Glomerular endothelial cell (primary cell): ENCODE results near the gene NT5DC1. TPM values are rescaled to one million over a fixed set of nuclear protein-coding genes. Genes with fewer than 3 reads are reported as not detected.
"Not testable (repeated sequence)": the region's sequence is repeated elsewhere in the genome, so short reads cannot be mapped to it uniquely, and the experiment has no call there.

ENCODE experiments used
- DNase-seq: peaks from one replicate; pipeline ENCODE4 v3.0.0-alpha.2; 2011; ENCODE audit warnings: low read depth, low spot score; ENCODE audit errors: extremely low read depth
- total RNA-seq: library from RNA; depleted of rRNA; stranded (reverse); fragments of >200 nt; gene quantifications from 2 replicates; pipeline ENCODE4 v1.2.3, GENCODE V29; 2015

NT5DC1 gene
- total RNA-seq, 1 donor from 2014 or later = 6.2 TPM

- DNase-seq = no peak
Measured at GRCh38 chr6:116088946-116089345, 11.7 kb upstream of the NT5DC1 start.

DNA sequence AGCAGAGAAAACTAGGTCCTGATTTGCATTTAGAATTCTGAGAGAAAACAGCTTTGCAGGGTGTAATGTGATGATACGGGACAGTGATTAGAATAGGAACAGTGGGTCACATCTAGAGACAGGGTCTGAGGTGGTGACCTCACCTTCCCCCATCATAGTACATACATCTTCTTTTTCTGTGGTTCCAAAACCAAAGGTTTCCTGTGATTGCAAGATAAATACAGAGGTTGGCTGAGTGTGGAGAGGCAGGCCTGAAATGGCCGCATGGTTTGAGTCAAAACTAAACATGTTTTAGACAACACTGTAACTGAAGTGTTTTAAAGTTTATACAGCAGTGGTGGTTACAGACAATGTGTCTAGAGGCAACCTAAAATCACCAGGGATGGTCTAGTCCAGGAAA lies 10.4 kb upstream of the NT5DC1 start:
- DNase-seq = no peak

- no peak for DNase-seq
Measured at GRCh38 chr6:116094041-116094440, 6.6 kb upstream of the NT5DC1 start.

GRCh38 chr6:116096048-116096759 lies 4.4 kb upstream of the NT5DC1 start:
- DNase-seq = not testable (repeated sequence)

DNA sequence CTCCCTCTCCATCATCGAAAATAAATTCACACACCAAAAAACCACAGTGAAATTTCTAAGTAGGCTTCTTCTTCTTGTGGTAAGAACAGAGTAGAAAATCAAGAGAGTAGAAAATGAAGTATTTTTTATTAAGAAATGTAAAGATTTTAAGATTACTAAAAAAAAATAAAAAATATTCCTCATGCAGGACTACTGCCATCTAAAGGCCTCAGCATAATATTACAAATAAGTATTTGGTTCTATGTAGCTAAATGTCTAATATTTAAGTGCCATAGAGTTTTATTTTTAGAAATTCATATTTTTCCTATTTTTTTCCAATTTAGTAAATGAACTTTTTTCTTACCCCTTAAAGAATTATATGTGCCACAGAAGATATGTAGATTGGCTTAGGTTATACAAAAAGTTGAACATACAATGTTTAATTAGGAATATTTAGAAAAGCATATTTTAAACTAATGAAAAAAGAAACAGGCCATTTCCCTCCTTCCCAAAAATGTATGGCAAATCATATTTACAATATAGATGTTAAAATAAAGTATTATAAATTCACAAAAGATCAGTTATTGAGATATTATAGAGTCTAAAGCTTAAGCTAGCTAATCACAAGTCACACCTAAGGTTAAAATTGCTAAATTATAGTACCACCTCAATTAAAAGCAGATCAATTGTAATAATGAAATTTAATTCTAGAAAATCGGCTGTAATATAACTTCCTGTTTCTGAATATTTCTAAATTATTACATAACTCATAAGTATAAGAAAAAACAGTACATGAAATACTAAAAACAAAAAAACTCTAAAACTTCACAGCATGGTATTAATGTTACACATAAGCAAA lies 3.5 kb upstream of the NT5DC1 start:
- no peak for DNase-seq

GRCh38 chr6:116099036-116099435 lies 1.6 kb upstream of the NT5DC1 start:
- DNase-seq = no peak

DNA sequence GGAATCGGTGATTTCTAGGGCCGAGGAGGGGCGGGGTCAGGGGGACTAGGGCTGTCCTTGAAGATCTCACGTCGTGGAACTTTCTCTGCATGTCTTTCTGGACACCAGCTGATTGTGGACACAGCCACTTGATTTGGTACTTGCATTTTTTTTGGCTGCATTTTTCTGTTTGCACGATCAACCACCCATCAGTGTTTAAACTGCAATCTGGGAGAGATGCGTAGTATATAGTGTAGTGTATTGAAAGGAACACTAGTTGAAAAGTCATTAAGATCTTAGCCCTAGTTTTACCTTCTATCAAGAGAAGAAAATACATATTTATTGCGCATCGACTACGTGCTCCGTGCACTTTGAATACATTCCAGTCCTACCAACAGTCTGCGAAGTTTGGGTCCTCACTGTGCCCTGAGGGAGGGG lies 657 bp downstream of the NT5DC1 start:
- no peak for DNase-seq

- no peak for DNase-seq
Measured at GRCh38 chr6:116101790-116102189, 1.1 kb downstream of the NT5DC1 start.

DNA sequence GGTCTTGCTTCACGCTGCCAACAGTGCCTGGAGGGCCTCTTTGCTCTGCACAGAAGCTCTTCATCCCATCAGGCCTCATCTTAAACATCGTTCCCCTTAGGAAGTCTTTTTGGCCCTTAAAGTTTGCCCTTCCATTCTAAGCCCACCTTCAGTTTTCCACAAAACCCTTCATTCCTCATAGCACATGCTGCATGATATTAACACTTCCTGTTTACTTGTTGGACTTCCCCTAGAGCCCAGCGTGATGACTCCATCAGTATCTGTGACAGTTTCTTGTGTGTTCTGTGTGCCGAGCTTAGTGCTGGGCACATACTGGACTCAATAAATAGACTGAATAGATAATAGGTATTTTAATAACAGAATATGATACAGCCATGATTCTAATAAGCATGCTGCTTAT lies 2.2 kb downstream of the NT5DC1 start:
- no peak for DNase-seq

- DNase-seq = no peak
Measured at GRCh38 chr6:116104636-116105035, 4.0 kb downstream of the NT5DC1 start.

- DNase-seq = no peak
Measured at GRCh38 chr6:116105247-116105646, 4.6 kb downstream of the NT5DC1 start.

GRCh38 chr6:116106146-116106545 lies 5.5 kb downstream of the NT5DC1 start:
- DNase-seq = no peak

GRCh38 chr6:116108836-116109235 lies 8.2 kb downstream of the NT5DC1 start:
- DNase-seq = no peak

DNA sequence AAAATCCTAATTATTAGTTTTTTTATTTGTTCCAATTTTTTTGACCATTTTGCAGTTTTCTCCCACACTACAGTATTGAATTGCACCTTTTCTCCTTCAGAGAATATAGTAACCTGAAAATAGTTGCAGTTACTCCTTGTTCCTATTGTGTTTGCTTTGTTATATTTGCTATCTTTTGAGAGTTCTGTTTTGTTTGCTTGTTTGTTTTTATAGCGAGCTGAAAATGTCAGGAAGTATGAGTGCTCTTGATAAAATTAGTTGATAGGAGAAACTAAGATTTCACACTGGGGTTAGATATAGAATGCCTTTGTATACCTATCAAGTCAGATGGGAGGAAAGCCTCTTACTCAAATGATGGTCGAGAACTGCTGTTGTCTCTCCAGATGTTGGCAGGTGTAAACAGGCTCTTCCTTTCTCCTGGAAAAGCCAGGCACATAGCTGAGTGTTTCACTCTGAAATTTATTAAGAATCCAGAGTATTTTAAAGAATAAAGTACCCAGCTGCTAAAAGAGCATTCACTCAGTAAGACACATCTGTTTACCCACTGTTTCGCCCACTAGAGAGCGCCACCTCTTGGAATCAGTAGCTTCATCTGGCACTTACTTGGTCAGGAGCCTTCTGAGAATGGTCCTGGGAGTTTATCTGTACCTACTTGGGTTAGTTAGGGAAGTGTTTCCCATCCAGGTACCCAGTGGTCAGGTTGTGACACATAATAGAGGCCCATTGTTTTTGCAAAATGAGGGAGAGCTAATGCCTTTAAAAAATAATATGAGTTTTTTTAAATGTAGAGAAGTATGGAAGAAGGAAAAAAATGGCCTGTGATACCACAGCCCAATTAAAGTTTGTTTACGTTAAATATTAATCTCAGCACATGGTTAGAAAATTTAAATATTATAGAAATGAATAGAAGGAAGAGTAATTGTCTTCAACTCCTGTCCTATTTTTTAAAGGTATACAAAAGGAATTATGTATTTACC lies 11.2 kb downstream of the NT5DC1 start:
- no peak for DNase-seq

GRCh38 chr6:116113386-116113785 lies 12.7 kb downstream of the NT5DC1 start:
- no peak for DNase-seq

- no peak for DNase-seq
Measured at GRCh38 chr6:116115781-116116180, 15.1 kb downstream of the NT5DC1 start.

GRCh38 chr6:116118608-116119007 lies 18.0 kb downstream of the NT5DC1 start:
- no peak for DNase-seq

- DNase-seq = no peak
Measured at GRCh38 chr6:116120430-116120829, 19.8 kb downstream of the NT5DC1 start.

DNA sequence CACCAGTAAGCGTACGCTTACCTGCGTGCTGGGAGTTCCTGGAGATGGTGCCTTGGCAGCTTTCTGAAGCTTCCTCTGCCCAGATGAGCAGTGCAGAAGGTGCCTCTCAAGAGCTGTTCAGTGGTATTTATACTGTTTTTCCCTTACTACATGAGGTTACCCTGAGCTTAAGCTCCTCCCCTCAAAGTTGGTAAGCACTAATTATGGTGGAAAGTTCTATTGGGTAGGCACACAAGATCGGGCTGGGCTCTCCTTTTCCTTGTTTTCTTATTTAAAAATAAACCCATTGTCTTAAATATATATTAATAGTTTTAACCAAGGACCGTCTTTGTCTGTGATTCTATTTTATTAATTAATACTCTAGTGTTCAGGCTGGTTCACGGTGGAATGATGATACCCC lies 25.4 kb downstream of the NT5DC1 start, which contains the start of gene COL10A1:
Gene COL10A1 (minus strand): TSS at position 101 of the 400 bp plus-strand sequence. CDS start 640 bp downstream, outside the sequence.
- no peak for DNase-seq

DNA sequence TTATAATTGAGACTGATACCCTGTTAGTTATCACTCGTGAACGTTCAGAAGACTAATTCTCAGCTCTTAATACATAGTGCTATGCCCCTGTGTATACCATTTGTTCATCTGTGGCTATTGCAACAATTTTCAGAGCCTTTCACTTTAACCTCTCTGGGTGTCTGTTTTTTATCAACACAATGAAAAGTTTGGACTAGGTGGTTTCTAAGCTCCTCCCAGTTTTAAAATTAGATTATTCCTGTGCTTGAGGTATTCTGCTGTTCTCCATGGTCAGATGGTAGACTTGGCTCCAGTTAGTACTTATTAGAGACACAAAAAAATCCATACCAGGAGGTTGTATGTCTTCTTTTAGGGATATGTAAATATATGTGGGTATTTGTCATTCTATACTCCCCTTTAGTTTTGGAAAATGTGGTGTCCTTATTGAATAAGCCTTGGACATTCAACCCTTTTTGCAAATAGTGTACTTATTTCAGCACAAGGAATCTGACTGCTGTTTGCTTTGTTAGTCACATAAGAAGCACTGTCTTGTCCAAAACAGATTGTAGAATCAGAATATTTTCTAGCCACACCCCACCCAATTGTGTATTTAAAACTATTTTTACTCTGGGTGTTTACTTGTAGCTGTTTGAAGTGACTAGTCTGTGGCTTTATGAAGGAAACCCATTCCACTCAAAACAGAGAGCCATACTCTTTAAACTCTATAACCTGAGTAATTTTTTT lies 27.3 kb downstream of the NT5DC1 start:
- no peak for DNase-seq
